22Rv1 (cell line): ENCODE measurements around the gene NIT1.

ENCODE experiments used
- CTCF ChIP-seq: fragments of 450-650 bp; IDR thresholded peaks from 2 replicates; pipeline ENCODE4 v1.5.1; 2017; ENCODE audit warnings: mild to moderate bottlenecking
- ZFX ChIP-seq: fragments of 450-650 bp; IDR thresholded peaks from 2 replicates; pipeline ENCODE4 v1.6.1; 2017; ENCODE audit warnings: antibody characterized with exemption, borderline replicate concordance

- no peak for TF ChIP-seq CTCF
- TF ChIP-seq ZFX = no peak
These were observed 40.0 kb downstream of the NIT1 start for GRCh38 chr1:161157867-161158266.
